ENCODE results near the gene MBD4. TPM values are rescaled to one million over a fixed set of nuclear protein-coding genes. Genes with fewer than 3 reads are reported as not detected.

The MBD4 gene
- total RNA-seq, 1 experiment from 2014 or later = 36.9 TPM

DNA sequence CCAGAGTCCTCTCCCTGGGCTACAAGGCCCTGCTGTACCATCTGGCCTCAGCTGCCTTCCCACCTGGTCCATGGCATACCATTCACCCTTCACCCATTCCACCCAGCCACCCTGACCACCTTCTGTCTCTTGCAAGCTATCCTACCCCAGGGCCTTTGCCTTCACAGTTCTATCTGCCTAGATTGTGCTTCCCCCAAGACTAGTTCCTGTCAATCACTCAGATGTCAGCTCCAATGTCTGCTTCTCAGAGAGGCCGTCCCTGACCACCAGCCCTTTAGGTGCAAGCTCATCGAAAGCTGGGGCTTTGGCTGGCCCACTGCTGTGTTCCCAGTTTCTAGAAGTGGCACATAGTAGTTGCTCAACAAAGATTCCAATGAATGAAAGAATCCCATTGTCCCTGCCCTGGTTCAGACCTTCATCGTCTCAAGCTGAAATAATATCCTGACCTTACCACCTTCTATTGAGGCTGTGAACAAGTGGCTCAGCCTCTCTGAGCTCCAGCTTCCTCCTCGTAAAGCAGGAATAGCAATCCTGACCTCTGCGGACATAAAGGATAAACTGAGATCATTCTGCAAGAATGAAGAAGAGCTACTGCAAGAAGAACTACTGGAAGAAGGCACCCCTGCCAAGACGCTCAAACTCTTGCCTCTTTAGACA, 27.1 kb downstream of the MBD4 start:
- POLR2A ChIA-PET = interaction anchor here (1.2 kb wide), 1 partner anchor 17 kb away, joined by 4 read pairs; no protein-coding TSS in a partner anchor
- Mint-ChIP-seq H3K36me3 (no peaks in the 10 kb centered on the region), H3K27me3 (ENCODE audit: low read depth) (peaks cover 8% of the 10 kb centered on the region; the same call in 1 of the 2 replicates), H3K4me3 (no peak overlapping the region), H3K9me3 (no peaks in the 10 kb centered on the region), H3K27ac (no peak overlapping the region), H3K4me1 (no peaks in the 10 kb centered on the region)
- CTCF ChIA-PET = interaction anchor here (0.5 to 1.8 kb wide), 4 partner anchors 13 to 304 kb away, joined by 3 to 8 read pairs (median 3); no protein-coding TSS in a partner anchor
- DNase-seq (ENCODE audit: low spot score) = no peak
- no peak for TF ChIP-seq CREM (CRISPR knock-in tag; IDR thresholded peaks at IDR 0.05)
- TF ChIP-seq, protein P1, sequence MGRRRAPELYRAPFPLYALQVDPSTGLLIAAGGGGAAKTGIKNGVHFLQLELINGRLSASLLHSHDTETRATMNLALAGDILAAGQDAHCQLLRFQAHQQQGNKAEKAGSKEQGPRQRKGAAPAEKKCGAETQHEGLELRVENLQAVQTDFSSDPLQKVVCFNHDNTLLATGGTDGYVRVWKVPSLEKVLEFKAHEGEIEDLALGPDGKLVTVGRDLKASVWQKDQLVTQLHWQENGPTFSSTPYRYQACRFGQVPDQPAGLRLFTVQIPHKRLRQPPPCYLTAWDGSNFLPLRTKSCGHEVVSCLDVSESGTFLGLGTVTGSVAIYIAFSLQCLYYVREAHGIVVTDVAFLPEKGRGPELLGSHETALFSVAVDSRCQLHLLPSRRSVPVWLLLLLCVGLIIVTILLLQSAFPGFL (CRISPR knock-in tag; IDR thresholded peaks at IDR 0.05; ENCODE audit: borderline replicate concordance) = no peak
- TF ChIP-seq HMGA2 (CRISPR knock-in tag; IDR thresholded peaks at IDR 0.05) = no peak
- TF ChIP-seq, protein P2, sequence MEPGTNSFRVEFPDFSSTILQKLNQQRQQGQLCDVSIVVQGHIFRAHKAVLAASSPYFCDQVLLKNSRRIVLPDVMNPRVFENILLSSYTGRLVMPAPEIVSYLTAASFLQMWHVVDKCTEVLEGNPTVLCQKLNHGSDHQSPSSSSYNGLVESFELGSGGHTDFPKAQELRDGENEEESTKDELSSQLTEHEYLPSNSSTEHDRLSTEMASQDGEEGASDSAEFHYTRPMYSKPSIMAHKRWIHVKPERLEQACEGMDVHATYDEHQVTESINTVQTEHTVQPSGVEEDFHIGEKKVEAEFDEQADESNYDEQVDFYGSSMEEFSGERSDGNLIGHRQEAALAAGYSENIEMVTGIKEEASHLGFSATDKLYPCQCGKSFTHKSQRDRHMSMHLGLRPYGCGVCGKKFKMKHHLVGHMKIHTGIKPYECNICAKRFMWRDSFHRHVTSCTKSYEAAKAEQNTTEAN (CRISPR knock-in tag; IDR thresholded peaks at IDR 0.05) = no peak
- TF ChIP-seq, protein P3, sequence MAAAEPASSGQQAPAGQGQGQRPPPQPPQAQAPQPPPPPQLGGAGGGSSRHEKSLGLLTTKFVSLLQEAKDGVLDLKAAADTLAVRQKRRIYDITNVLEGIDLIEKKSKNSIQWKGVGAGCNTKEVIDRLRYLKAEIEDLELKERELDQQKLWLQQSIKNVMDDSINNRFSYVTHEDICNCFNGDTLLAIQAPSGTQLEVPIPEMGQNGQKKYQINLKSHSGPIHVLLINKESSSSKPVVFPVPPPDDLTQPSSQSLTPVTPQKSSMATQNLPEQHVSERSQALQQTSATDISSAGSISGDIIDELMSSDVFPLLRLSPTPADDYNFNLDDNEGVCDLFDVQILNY (CRISPR knock-in tag; IDR thresholded peaks at IDR 0.05) = no peak
- TF ChIP-seq, protein P4, sequence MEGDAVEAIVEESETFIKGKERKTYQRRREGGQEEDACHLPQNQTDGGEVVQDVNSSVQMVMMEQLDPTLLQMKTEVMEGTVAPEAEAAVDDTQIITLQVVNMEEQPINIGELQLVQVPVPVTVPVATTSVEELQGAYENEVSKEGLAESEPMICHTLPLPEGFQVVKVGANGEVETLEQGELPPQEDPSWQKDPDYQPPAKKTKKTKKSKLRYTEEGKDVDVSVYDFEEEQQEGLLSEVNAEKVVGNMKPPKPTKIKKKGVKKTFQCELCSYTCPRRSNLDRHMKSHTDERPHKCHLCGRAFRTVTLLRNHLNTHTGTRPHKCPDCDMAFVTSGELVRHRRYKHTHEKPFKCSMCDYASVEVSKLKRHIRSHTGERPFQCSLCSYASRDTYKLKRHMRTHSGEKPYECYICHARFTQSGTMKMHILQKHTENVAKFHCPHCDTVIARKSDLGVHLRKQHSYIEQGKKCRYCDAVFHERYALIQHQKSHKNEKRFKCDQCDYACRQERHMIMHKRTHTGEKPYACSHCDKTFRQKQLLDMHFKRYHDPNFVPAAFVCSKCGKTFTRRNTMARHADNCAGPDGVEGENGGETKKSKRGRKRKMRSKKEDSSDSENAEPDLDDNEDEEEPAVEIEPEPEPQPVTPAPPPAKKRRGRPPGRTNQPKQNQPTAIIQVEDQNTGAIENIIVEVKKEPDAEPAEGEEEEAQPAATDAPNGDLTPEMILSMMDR (IDR thresholded peaks at IDR 0.05) = no peak
- no peak for TF ChIP-seq OVOL2 (CRISPR knock-in tag; IDR thresholded peaks at IDR 0.05; ENCODE audit: borderline replicate concordance)
- TF ChIP-seq NR3C1 (CRISPR knock-in tag; conservative IDR thresholded peaks at IDR 0.05; ENCODE audit: low read depth) = no peak
- no peak for TF ChIP-seq ZNF416 (CRISPR knock-in tag; IDR thresholded peaks at IDR 0.05)
- no peak for TF ChIP-seq ZNF232 (CRISPR knock-in tag; IDR thresholded peaks at IDR 0.05)
- no peak for TF ChIP-seq ZNF396 (CRISPR knock-in tag; IDR thresholded peaks at IDR 0.05; ENCODE audit: borderline replicate concordance)
- no peak for TF ChIP-seq ZNF671 (CRISPR knock-in tag; IDR thresholded peaks at IDR 0.05)
- TF ChIP-seq EMX1 (CRISPR knock-in tag; IDR thresholded peaks at IDR 0.05) = no peak
- TF ChIP-seq, protein P5, sequence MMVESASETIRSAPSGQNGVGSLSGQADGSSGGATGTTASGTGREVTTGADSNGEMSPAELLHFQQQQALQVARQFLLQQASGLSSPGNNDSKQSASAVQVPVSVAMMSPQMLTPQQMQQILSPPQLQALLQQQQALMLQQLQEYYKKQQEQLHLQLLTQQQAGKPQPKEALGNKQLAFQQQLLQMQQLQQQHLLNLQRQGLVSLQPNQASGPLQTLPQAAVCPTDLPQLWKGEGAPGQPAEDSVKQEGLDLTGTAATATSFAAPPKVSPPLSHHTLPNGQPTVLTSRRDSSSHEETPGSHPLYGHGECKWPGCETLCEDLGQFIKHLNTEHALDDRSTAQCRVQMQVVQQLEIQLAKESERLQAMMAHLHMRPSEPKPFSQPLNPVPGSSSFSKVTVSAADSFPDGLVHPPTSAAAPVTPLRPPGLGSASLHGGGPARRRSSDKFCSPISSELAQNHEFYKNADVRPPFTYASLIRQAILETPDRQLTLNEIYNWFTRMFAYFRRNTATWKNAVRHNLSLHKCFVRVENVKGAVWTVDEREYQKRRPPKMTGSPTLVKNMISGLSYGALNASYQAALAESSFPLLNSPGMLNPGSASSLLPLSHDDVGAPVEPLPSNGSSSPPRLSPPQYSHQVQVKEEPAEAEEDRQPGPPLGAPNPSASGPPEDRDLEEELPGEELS (CRISPR knock-in tag; IDR thresholded peaks at IDR 0.05) = no peak
- TF ChIP-seq, protein P6, sequence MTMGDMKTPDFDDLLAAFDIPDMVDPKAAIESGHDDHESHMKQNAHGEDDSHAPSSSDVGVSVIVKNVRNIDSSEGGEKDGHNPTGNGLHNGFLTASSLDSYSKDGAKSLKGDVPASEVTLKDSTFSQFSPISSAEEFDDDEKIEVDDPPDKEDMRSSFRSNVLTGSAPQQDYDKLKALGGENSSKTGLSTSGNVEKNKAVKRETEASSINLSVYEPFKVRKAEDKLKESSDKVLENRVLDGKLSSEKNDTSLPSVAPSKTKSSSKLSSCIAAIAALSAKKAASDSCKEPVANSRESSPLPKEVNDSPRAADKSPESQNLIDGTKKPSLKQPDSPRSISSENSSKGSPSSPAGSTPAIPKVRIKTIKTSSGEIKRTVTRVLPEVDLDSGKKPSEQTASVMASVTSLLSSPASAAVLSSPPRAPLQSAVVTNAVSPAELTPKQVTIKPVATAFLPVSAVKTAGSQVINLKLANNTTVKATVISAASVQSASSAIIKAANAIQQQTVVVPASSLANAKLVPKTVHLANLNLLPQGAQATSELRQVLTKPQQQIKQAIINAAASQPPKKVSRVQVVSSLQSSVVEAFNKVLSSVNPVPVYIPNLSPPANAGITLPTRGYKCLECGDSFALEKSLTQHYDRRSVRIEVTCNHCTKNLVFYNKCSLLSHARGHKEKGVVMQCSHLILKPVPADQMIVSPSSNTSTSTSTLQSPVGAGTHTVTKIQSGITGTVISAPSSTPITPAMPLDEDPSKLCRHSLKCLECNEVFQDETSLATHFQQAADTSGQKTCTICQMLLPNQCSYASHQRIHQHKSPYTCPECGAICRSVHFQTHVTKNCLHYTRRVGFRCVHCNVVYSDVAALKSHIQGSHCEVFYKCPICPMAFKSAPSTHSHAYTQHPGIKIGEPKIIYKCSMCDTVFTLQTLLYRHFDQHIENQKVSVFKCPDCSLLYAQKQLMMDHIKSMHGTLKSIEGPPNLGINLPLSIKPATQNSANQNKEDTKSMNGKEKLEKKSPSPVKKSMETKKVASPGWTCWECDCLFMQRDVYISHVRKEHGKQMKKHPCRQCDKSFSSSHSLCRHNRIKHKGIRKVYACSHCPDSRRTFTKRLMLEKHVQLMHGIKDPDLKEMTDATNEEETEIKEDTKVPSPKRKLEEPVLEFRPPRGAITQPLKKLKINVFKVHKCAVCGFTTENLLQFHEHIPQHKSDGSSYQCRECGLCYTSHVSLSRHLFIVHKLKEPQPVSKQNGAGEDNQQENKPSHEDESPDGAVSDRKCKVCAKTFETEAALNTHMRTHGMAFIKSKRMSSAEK (CRISPR knock-in tag; IDR thresholded peaks at IDR 0.05; ENCODE audit: borderline replicate concordance) = no peak
- TF ChIP-seq GABPB1 (CRISPR knock-in tag; IDR thresholded peaks at IDR 0.05) = no peak
- TF ChIP-seq, protein P7, sequence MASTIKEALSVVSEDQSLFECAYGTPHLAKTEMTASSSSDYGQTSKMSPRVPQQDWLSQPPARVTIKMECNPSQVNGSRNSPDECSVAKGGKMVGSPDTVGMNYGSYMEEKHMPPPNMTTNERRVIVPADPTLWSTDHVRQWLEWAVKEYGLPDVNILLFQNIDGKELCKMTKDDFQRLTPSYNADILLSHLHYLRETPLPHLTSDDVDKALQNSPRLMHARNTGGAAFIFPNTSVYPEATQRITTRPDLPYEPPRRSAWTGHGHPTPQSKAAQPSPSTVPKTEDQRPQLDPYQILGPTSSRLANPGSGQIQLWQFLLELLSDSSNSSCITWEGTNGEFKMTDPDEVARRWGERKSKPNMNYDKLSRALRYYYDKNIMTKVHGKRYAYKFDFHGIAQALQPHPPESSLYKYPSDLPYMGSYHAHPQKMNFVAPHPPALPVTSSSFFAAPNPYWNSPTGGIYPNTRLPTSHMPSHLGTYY (CRISPR knock-in tag; IDR thresholded peaks at IDR 0.05) = no peak
- no peak for TF ChIP-seq SMAD3 (CRISPR knock-in tag; IDR thresholded peaks at IDR 0.05; ENCODE audit: borderline replicate concordance)
- TF ChIP-seq SP1 (CRISPR knock-in tag; conservative IDR thresholded peaks at IDR 0.05) = no peak
- no peak for TF ChIP-seq SOX15 (CRISPR knock-in tag; IDR thresholded peaks at IDR 0.05)
- ATAC-seq = no peak
